SH-SY5Y (cell line): ENCODE data around the gene VSTM2B.

Experiments
- GATA2 ChIP-seq: IDR thresholded peaks from 2 replicates; pipeline ENCODE4 v1.6.1; 2011; ENCODE audit warnings: mild to moderate bottlenecking, low read depth, low read length
- GATA3 ChIP-seq: IDR thresholded peaks from 2 replicates; pipeline ENCODE4 v1.6.1; 2011; ENCODE audit warnings: low read depth, mild to moderate bottlenecking, low read length, moderate library complexity

- no peak for TF ChIP-seq GATA2
- no peak for TF ChIP-seq GATA3
Observed at GRCh38 chr19:29535984-29536508, 10.3 kb downstream of the VSTM2B start.
